H9 (cell line): Measurements from ENCODE around the gene COL23A1. TPM values are rescaled to one million over a fixed set of nuclear protein-coding genes. Genes with fewer than 3 reads are reported as not detected.

ENCODE experiments used
- DNase-seq: peaks from one replicate; pipeline ENCODE4 v3.0.0-alpha.2; 2017
- H2AFZ ChIP-seq: one replicate; pipeline ENCODE4 v1.6.1; 2013; ENCODE audit warnings: mild to moderate bottlenecking, low read length, control low read depth, moderate library complexity
- H2AK5ac ChIP-seq: 2 replicates; pipeline ENCODE4 v1.6.1; 2013; ENCODE audit warnings: low read length, control low read depth, mixed read lengths; ENCODE audit not compliant: insufficient read length
- H2BK120ac ChIP-seq: one replicate; pipeline ENCODE4 v1.6.1; 2013; ENCODE audit warnings: low read depth, mild to moderate bottlenecking, low read length, control low read depth, inconsistent platforms; ENCODE audit not compliant: poor library complexity, severe bottlenecking
- H2BK12ac ChIP-seq: 2 replicates; pipeline ENCODE4 v1.6.1; 2013; ENCODE audit warnings: low read length, control low read depth, mixed read lengths, low read depth; ENCODE audit not compliant: insufficient read length
- H2BK15ac ChIP-seq: 2 replicates; pipeline ENCODE4 v1.6.1; 2013; ENCODE audit warnings: low read depth, low read length, control low read depth
- H2BK20ac ChIP-seq: one replicate; pipeline ENCODE4 v1.6.1; 2013; ENCODE audit warnings: low read depth, mild to moderate bottlenecking, low read length, control low read depth, inconsistent platforms; ENCODE audit not compliant: poor library complexity, severe bottlenecking
- H2BK5ac ChIP-seq: 2 replicates; pipeline ENCODE4 v1.6.1; 2013; ENCODE audit warnings: low read length, control low read depth, mixed read lengths; ENCODE audit not compliant: insufficient read length
- H3K14ac ChIP-seq: 2 replicates; pipeline ENCODE4 v1.6.1; 2013; ENCODE audit warnings: low read length, control low read depth; ENCODE audit not compliant: insufficient read depth
- H3K18ac ChIP-seq: 2 replicates; pipeline ENCODE4 v1.6.1; 2013; ENCODE audit warnings: low read depth, mild to moderate bottlenecking, mixed read lengths, low read length, control low read depth; ENCODE audit not compliant: insufficient read length
- H3K23ac ChIP-seq: 2 replicates; pipeline ENCODE4 v1.6.1; 2013; ENCODE audit warnings: low read length, control low read depth, mixed read lengths, low read depth; ENCODE audit not compliant: insufficient read length
- H3K23me2 ChIP-seq: 2 replicates; pipeline ENCODE4 v1.6.1; 2013; ENCODE audit warnings: low read depth, mild to moderate bottlenecking, mixed read lengths, low read length, control low read depth; ENCODE audit not compliant: insufficient read length, poor library complexity, severe bottlenecking
- H3K27ac ChIP-seq: 2 replicates; pipeline ENCODE4 v1.5.1; 2013; ENCODE audit warnings: low read length, control low read depth, mixed read lengths, low read depth; ENCODE audit not compliant: insufficient read length
- H3K27me3 ChIP-seq: 2 replicates; pipeline ENCODE4 v1.6.1; 2013; ENCODE audit warnings: low read length, control low read depth, inconsistent platforms; ENCODE audit not compliant: insufficient read depth
- H3K4ac ChIP-seq: 2 replicates; pipeline ENCODE4 v1.6.1; 2013; ENCODE audit warnings: low read depth, mild to moderate bottlenecking, control low read depth, inconsistent platforms, low read length, moderate library complexity
- H3K4me1 ChIP-seq: 2 replicates; pipeline ENCODE4 v1.6.1; 2013; ENCODE audit warnings: low read length, control low read depth, inconsistent platforms; ENCODE audit not compliant: insufficient read depth
- H3K4me2 ChIP-seq: 2 replicates; pipeline ENCODE4 v1.6.1; 2013; ENCODE audit warnings: low read length, control low read depth, mixed read lengths; ENCODE audit not compliant: insufficient read length, insufficient read depth
- H3K56ac ChIP-seq: 2 replicates; pipeline ENCODE4 v1.6.1; 2013; ENCODE audit warnings: low read depth, mild to moderate bottlenecking, mixed read lengths, low read length, control low read depth; ENCODE audit not compliant: insufficient read length
- H3K79me1 ChIP-seq: 2 replicates; pipeline ENCODE4 v1.6.1; 2013; ENCODE audit warnings: low read depth, mild to moderate bottlenecking, moderate library complexity, low read length, control low read depth, inconsistent platforms; ENCODE audit not compliant: insufficient read depth, poor library complexity, severe bottlenecking
- H3K79me2 ChIP-seq: 2 replicates; pipeline ENCODE4 v1.6.1; 2013; ENCODE audit warnings: low read length, control low read depth, inconsistent platforms; ENCODE audit not compliant: insufficient read depth
- H3K9ac ChIP-seq: 2 replicates; pipeline ENCODE4 v1.6.1; 2013; ENCODE audit warnings: low read length, control low read depth, mixed read lengths; ENCODE audit not compliant: insufficient read length; ENCODE audit errors: extremely low read depth
- H3K9me3 ChIP-seq: one replicate; pipeline ENCODE4 v1.6.1; 2013; ENCODE audit warnings: low read depth, low read length, inconsistent platforms; ENCODE audit not compliant: control insufficient read depth
- H3T11ph ChIP-seq: one replicate; pipeline ENCODE4 v1.6.1; 2013; ENCODE audit warnings: mild to moderate bottlenecking, low read length, control low read depth, inconsistent platforms
- H4K20me1 ChIP-seq: one replicate; pipeline ENCODE4 v1.6.1; 2013; ENCODE audit not compliant: control insufficient read depth, insufficient read length, insufficient read depth
- H4K5ac ChIP-seq: 2 replicates; pipeline ENCODE4 v1.6.1; 2013; ENCODE audit warnings: low read depth, mild to moderate bottlenecking, mixed read lengths, low read length, control low read depth; ENCODE audit not compliant: insufficient read length
- H4K8ac ChIP-seq: replicated peaks from 2 replicates; pipeline ENCODE4 v1.6.1; 2013; ENCODE audit warnings: low read length, control low read depth, mixed read lengths, low read depth; ENCODE audit not compliant: insufficient read length
- H4K91ac ChIP-seq: 2 replicates; pipeline ENCODE4 v1.6.1; 2013; ENCODE audit warnings: low read depth, mild to moderate bottlenecking, moderate library complexity, mixed read lengths, low read length, control low read depth; ENCODE audit not compliant: insufficient read length
- H3K27ac Mint-ChIP-seq, 3 experiments: 2 replicates in 2 of 3; 3 replicates in 1 of 3; pipeline ENCODE4 v1.8.0; 2020 to 2021; ENCODE audit warnings: mixed read lengths in 3 of 3, mild to moderate bottlenecking in 1 of 3, moderate library complexity in 1 of 3
- H3K27me3 Mint-ChIP-seq: 2 replicates; pipeline ENCODE4 v1.8.0; 2021; ENCODE audit warnings: low read depth, mild to moderate bottlenecking, moderate library complexity, mixed read lengths
- H3K36me3 Mint-ChIP-seq, 3 experiments: 2 replicates in 2 of 3; 3 replicates in 1 of 3; pipeline ENCODE4 v1.8.0; 2020 to 2021; ENCODE audit warnings: low read depth in 3 of 3, mixed read lengths in 3 of 3; ENCODE audit not compliant: insufficient read depth in 1 of 3
- H3K4me1 Mint-ChIP-seq, 2 experiments: 2 replicates each; pipeline ENCODE4 v1.8.0; 2020; ENCODE audit warnings: mixed read lengths in 2 of 2
- H3K4me3 Mint-ChIP-seq, 2 experiments: 2 replicates in 1 of 2; 3 replicates in 1 of 2; pipeline ENCODE4 v1.8.0; 2020 to 2021; ENCODE audit warnings: mild to moderate bottlenecking in 2 of 2, mixed read lengths in 2 of 2, moderate library complexity in 1 of 2
- H3K9me3 Mint-ChIP-seq, 2 experiments: 2 replicates in 1 of 2; 3 replicates in 1 of 2; pipeline ENCODE4 v1.8.0; 2020; ENCODE audit warnings: mild to moderate bottlenecking in 2 of 2, mixed read lengths in 2 of 2, moderate library complexity in 1 of 2
- CTCF ChIP-seq: fragments of 200-600 bp; sonication (generic); conservative IDR thresholded peaks from 3 replicates; pipeline ENCODE4 v1.8.0; 2021; ENCODE audit warnings: antibody characterized with exemption, mild to moderate bottlenecking
- WGBS: extraction: QIAGEN DNeasy Blood & Tissue Kit; methylation state at CpG from one replicate; pipeline ENCODE4 v1.1.7; 2013; ENCODE audit warnings: missing lambda C conversion rate, low lambda C conversion rate, mixed read lengths; ENCODE audit not compliant: insufficient read length; ENCODE audit errors: extremely low coverage; 5-methylcytosine and 5-hydroxymethylcytosine counted together
- total RNA-seq: library from RNA; stranded (reverse); gene quantifications from 2 replicates; pipeline ENCODE4 v1.2.1, GENCODE V29; 2021

COL23A1 gene
- total RNA-seq, 1 experiment from 2014 or later, result 2.6 TPM

DNA sequence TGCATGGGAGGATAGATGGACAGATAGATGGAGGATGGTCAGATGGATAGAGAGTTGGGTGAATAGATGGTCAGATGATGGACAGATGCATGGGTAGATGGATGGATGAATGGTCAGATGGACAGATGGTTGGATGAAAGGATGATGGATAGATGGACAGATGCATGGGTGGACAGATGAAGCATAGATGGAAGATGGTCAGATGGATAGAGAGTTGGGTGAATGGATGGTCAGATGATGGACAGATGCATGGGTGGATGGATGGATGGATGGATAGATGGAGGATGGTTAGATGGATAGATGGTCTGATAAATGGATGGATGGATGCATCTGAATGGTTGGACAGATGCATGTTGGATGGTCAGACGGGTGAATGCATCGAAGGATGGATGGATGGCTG, 70.4 kb downstream of the COL23A1 start:
- no peak overlapping the region for H3K56ac ChIP-seq
- no peak overlapping the region for H3K23ac ChIP-seq
- no peak overlapping the region for H3K4me2 ChIP-seq
- H3K9me3 ChIP-seq, result peaks cover 17% of the 10 kb centered on the region
- no peak overlapping the region for H3K27ac ChIP-seq
- no peak overlapping the region for H3K18ac ChIP-seq
- H3K4me1 ChIP-seq, result no peaks in the 10 kb centered on the region
- H3K23me2 ChIP-seq, result no peaks in the 10 kb centered on the region
- H2BK15ac ChIP-seq, result no peak overlapping the region
- H3K4me1 Mint-ChIP-seq, result no peaks in the 10 kb centered on the region
- no peaks in the 10 kb centered on the region for H3K79me2 ChIP-seq
- H4K8ac ChIP-seq, result no peak overlapping the region
- no peaks in the 10 kb centered on the region for H3K79me1 ChIP-seq
- H2BK5ac ChIP-seq, result no peak overlapping the region
- no peak overlapping the region for H2BK20ac ChIP-seq
- no CpG with 5 or more reads among the region's 2 CpGs for WGBS
- no peak for DNase-seq
- peaks cover 9 to 17% of the 10 kb centered on the region in 2 experiments for H3K9me3 Mint-ChIP-seq
- H2BK12ac ChIP-seq, result no peak overlapping the region
- H4K5ac ChIP-seq, result no peak overlapping the region
- H4K20me1 ChIP-seq, result no peaks in the 10 kb centered on the region
- H2BK120ac ChIP-seq, result no peak overlapping the region
- H3T11ph ChIP-seq, result no peak overlapping the region
- no peaks in the 10 kb centered on the region for H3K27me3 ChIP-seq
- H3K14ac ChIP-seq, result no peak overlapping the region
- H2AFZ ChIP-seq, result no peak overlapping the region
- H3K9ac ChIP-seq, result no peak overlapping the region
- H3K27ac Mint-ChIP-seq, result no peak overlapping the region
- peaks cover 8 to 11% (median 10%) of the 10 kb centered on the region in 3 experiments for H3K36me3 Mint-ChIP-seq
- no peak overlapping the region for H3K4ac ChIP-seq
- no peak overlapping the region for H4K91ac ChIP-seq
- H3K27me3 Mint-ChIP-seq, result no peaks in the 10 kb centered on the region; the same call in 1 of the 2 replicates
- H2AK5ac ChIP-seq, result no peak overlapping the region
- no peak overlapping the region for H3K4me3 Mint-ChIP-seq
- no peak for TF ChIP-seq CTCF
